Measurements from ENCODE around the gene NAT16.

NAT16 gene

GRCh38 chr7:101170617-101171441, 9.3 kb downstream of the NAT16 start:
- DNase-seq (ENCODE audit: low read depth) = no peak

- peak; percentile 70 for DNase-seq (ENCODE audit: low read depth)
Observed at GRCh38 chr7:101169838-101170551, 10.1 kb downstream of the NAT16 start.

GRCh38 chr7:101169110-101169837, 10.8 kb downstream of the NAT16 start:
- DNase-seq (ENCODE audit: low read depth) = no peak

GRCh38 chr7:101168412-101169049, 11.6 kb downstream of the NAT16 start:
- DNase-seq (ENCODE audit: low read depth) = no peak

GRCh38 chr7:101167645-101168411, 12.3 kb downstream of the NAT16 start:
- no peak for DNase-seq (ENCODE audit: low read depth)

- DNase-seq (ENCODE audit: low read depth) = no peak
Observed at GRCh38 chr7:101166909-101167644, 13.0 kb downstream of the NAT16 start.

GRCh38 chr7:101166648-101166908, 13.5 kb downstream of the NAT16 start:
- no peak for DNase-seq (ENCODE audit: low read depth)

- no peak for DNase-seq (ENCODE audit: low read depth)
Observed at GRCh38 chr7:101165958-101166647, 14.0 kb downstream of the NAT16 start.

GRCh38 chr7:101165075-101165957, 14.8 kb downstream of the NAT16 start, which contains the start of gene VGF:
Gene VGF (minus strand): TSS chr7:101165569. CDS start chr7:101164843, 726 bp downstream.
- peak; percentile 75 for DNase-seq (ENCODE audit: low read depth)

- DNase-seq (ENCODE audit: low read depth) = no peak
Observed at GRCh38 chr7:101164071-101164840, 15.8 kb downstream of the NAT16 start.

- DNase-seq (ENCODE audit: low read depth) = no peak
Observed at GRCh38 chr7:101163279-101164070, 16.6 kb downstream of the NAT16 start.

GRCh38 chr7:101162551-101163278, 17.4 kb downstream of the NAT16 start:
- DNase-seq (ENCODE audit: low read depth) = no peak

GRCh38 chr7:101161692-101162471, 18.2 kb downstream of the NAT16 start:
- DNase-seq (ENCODE audit: low read depth) = no peak

- no peak for DNase-seq (ENCODE audit: low read depth)
Observed at GRCh38 chr7:101160910-101161309, 19.2 kb downstream of the NAT16 start.

- no peak for DNase-seq (ENCODE audit: low read depth)
Observed at GRCh38 chr7:101159696-101160674, 20.1 kb downstream of the NAT16 start.
